HCT116 (cell line): ENCODE measurements around the gene BLACAT1. TPM values are rescaled to one million over a fixed set of nuclear protein-coding genes. Genes with fewer than 3 reads are reported as not detected.
A peak's percentile ranks its signal among the peaks of the same experiment; 100 is the strongest.

Experiments
- ATAC-seq: fragments of 200-7000 bp; cut with Tn5 transposase; 2 replicates; pipeline ENCODE4 v1.9.1; 2020; ENCODE audit warnings: mild to moderate bottlenecking, moderate library complexity
- BruUV-seq: library from RNA; stranded (reverse); fragments of 400-500 nt; replicated peaks from 2 replicates; lab custom pipeline; 2021; lab: Mats Ljungman, UMichigan
- CTCF ChIA-PET: fragments of 300-600 bp; sonication (Branson Sonifier 250); formaldehyde crosslinking; loops from one replicate; lab custom pipeline; 2021; ENCODE audit warnings: antibody characterized with exemption; lab: Charles Lee
- POLR2A ChIA-PET: fragments of 300-600, 350-600 bp; sonication (Branson Sonifier 250); formaldehyde crosslinking; loops from one replicate; lab custom pipeline; 2021; ENCODE audit warnings: antibody characterized with exemption; lab: Charles Lee
- RAD21 ChIA-PET, 2 experiments: fragments of 300-600 bp; sonication (Branson Sonifier 250); formaldehyde crosslinking; loops; one replicate each; lab custom pipeline; 2023; ENCODE audit warnings: low total read pairs in 2 of 2; ENCODE audit not compliant: uncharacterized antibody in 2 of 2, unreplicated experiment in 2 of 2, low non-redundant PET in 1 of 2; lab: Charles Lee
- DNase-seq: peaks from one replicate; pipeline ENCODE4 v3.0.0-alpha.2; 2010; ENCODE audit warnings: low read depth, low spot score
- H2AFZ ChIP-seq: fragments of 200-600 bp; shearing (Covaris generic), sonication (generic); 2 replicates; pipeline ENCODE4 v1.6.1; 2017; ENCODE audit warnings: low read depth, mixed run types, mixed read lengths, antibody characterized with exemption, low read length; ENCODE audit not compliant: poor library complexity, severe bottlenecking
- H3K27ac ChIP-seq: 2 replicates; pipeline ENCODE4 v1.5.1; 2012; ENCODE audit warnings: low read depth, low read length
- H3K27me3 ChIP-seq: fragments of 200-600 bp; sonication (generic); 2 replicates; pipeline ENCODE4 v1.6.1; 2016; ENCODE audit warnings: mixed run types, low read length, mixed read lengths; ENCODE audit not compliant: insufficient read depth
- H3K36me3 ChIP-seq, 2 experiments: fragments of 200-500 bp in 1 of 2; fragments of 200-600 bp in 1 of 2; sonication (Bioruptor generic) in 1 of 2; sonication (generic) in 1 of 2; 2 replicates each; pipeline versions ENCODE4 v1.5.1 to v1.6.1; 2014 to 2016; ENCODE audit warnings: low read length in 2 of 2, inconsistent platforms in 1 of 2, mixed read lengths in 1 of 2, mixed run types in 1 of 2; ENCODE audit not compliant: insufficient read depth in 2 of 2, control insufficient read depth in 1 of 2
- H3K4me1 ChIP-seq, 2 experiments: fragments of 200-600 bp in 1 of 2; sonication (generic) in 1 of 2; 2 replicates each; pipeline versions ENCODE4 v1.5.1 to v1.6.1; 2012 to 2017; ENCODE audit warnings: low read length in 2 of 2, inconsistent platforms in 1 of 2, mild to moderate bottlenecking in 1 of 2, mixed read lengths in 1 of 2, mixed run types in 1 of 2, moderate library complexity in 1 of 2; ENCODE audit not compliant: insufficient read depth in 2 of 2, control insufficient read depth in 1 of 2
- H3K4me2 ChIP-seq: fragments of 200-600 bp; sonication (generic); 2 replicates; pipeline ENCODE4 v1.6.1; 2017; ENCODE audit warnings: mixed run types, low read length, mixed read lengths
- H3K4me3 ChIP-seq, 2 experiments: fragments of 200-600 bp in 1 of 2; sonication (generic) in 1 of 2; replicated peaks in 1 of 2; 2 replicates each; pipeline ENCODE4 v1.5.1; 2011 to 2016; ENCODE audit warnings: low read length in 2 of 2, control low read depth in 1 of 2, low read depth in 1 of 2, mild to moderate bottlenecking in 1 of 2, mixed read lengths in 1 of 2, mixed run types in 1 of 2
- H3K79me2 ChIP-seq: fragments of 200-600 bp; sonication (generic); 2 replicates; pipeline ENCODE4 v1.6.1; 2017; ENCODE audit warnings: mild to moderate bottlenecking, mixed run types, low read length, moderate library complexity, mixed read lengths; ENCODE audit not compliant: insufficient read depth
- H3K9ac ChIP-seq: fragments of 200-600 bp; sonication (generic); 2 replicates; pipeline ENCODE4 v1.6.1; 2016; ENCODE audit warnings: low read length, mixed read lengths
- H3K9me2 ChIP-seq: fragments of 200-600 bp; sonication (generic), shearing (Covaris generic); 2 replicates; pipeline ENCODE4 v1.6.1; 2017; ENCODE audit warnings: mixed run types, mild to moderate bottlenecking, moderate library complexity; ENCODE audit not compliant: insufficient read depth
- H3K9me3 ChIP-seq, 2 experiments: fragments of 200-500 bp in 1 of 2; fragments of 200-600 bp in 1 of 2; sonication (Bioruptor generic) in 1 of 2; sonication (generic) in 1 of 2; 2 replicates each; pipeline ENCODE4 v1.6.1; 2014 to 2017; ENCODE audit warnings: low read length in 2 of 2, mixed read lengths in 2 of 2, inconsistent platforms in 1 of 2, low read depth in 1 of 2, mild to moderate bottlenecking in 1 of 2, mixed run types in 1 of 2, moderate library complexity in 1 of 2; ENCODE audit not compliant: control insufficient read depth in 1 of 2, insufficient read depth in 1 of 2
- H4K20me1 ChIP-seq: fragments of 200-600 bp; sonication (generic), shearing (Covaris generic); 2 replicates; pipeline ENCODE4 v1.6.1; 2017; ENCODE audit warnings: mixed run types, mild to moderate bottlenecking, moderate library complexity; ENCODE audit not compliant: insufficient read depth
- CEBPB ChIP-seq: IDR thresholded peaks from 2 replicates; pipeline ENCODE4 v1.6.1; 2012; ENCODE audit warnings: low read depth
- CTCF ChIP-seq, 3 experiments: fragments of 200-600 bp in 1 of 3; sonication (generic) in 1 of 3; IDR thresholded peaks in 2 of 3; conservative IDR thresholded peaks in 1 of 3; 2 replicates each; pipeline ENCODE4 v1.5.1; 2012 to 2017; ENCODE audit warnings: low read depth in 2 of 3, low read length in 2 of 3, antibody characterized with exemption in 1 of 3, borderline replicate concordance in 1 of 3, control low read depth in 1 of 3, mild to moderate bottlenecking in 1 of 3, mixed read lengths in 1 of 3, mixed run types in 1 of 3, moderate library complexity in 1 of 3; ENCODE audit not compliant: insufficient read depth in 1 of 3
- ELF1 ChIP-seq: IDR thresholded peaks from 2 replicates; pipeline ENCODE4 v1.6.1; 2012; ENCODE audit warnings: low read depth, borderline replicate concordance
- FOSL1 ChIP-seq: IDR thresholded peaks from 2 replicates; pipeline ENCODE4 v1.6.1; 2012; ENCODE audit warnings: low read depth
- MAX ChIP-seq: IDR thresholded peaks from 2 replicates; pipeline ENCODE4 v1.6.1; 2012
- POLR2A ChIP-seq: IDR thresholded peaks from 2 replicates; pipeline ENCODE4 v1.7.0; 2011; ENCODE audit warnings: borderline replicate concordance; ENCODE audit not compliant: insufficient read depth, insufficient read length; ENCODE audit errors: extremely low read depth
- POLR2AphosphoS5 ChIP-seq: IDR thresholded peaks from 2 replicates; pipeline ENCODE4 v1.6.1; 2011; ENCODE audit warnings: mild to moderate bottlenecking, low read depth, low read length, moderate library complexity
- RAD21 ChIP-seq: IDR thresholded peaks from 2 replicates; pipeline ENCODE4 v1.6.1; 2012; ENCODE audit warnings: low read depth, mild to moderate bottlenecking
- REST ChIP-seq: IDR thresholded peaks from 2 replicates; pipeline ENCODE4 v1.6.1; 2012; ENCODE audit warnings: low read depth
- intact Hi-C: fragments of 100-400 bp; cut with micrococcal nuclease; formaldehyde crosslinking; loops from 2 replicates; pipeline ENCODE4 v1.10.0; 2022
- total RNA-seq: library from RNA; stranded (reverse); gene quantifications from one replicate; pipeline ENCODE4 v1.2.1, GENCODE V29; 2021; ENCODE audit not compliant: unreplicated experiment

BLACAT1 gene
- total RNA-seq, 1 experiment from 2014 or later: 3.9 TPM

GRCh38 chr1:205435578-205436573 is 20.0 kb downstream of the BLACAT1 start:
- CTCF ChIA-PET: no interaction called here
- RAD21 ChIA-PET: interaction anchor here in 1 of 2 experiments (1.3 kb wide), 1 partner anchor 49 kb away, joined by 5 read pairs; no protein-coding TSS in a partner anchor
- DNase-seq (no peak), ATAC-seq (no peak)
- POLR2A ChIA-PET: no interaction called here
- no peaks in the 10 kb centered on the region for H4K20me1 ChIP-seq
- H3K4me3 ChIP-seq: no peak overlapping the region
- TF ChIP-seq POLR2AphosphoS5 (peak; percentile 36; the same call in 1 of the 2 replicates), POLR2A (no peak)
- H3K36me3 ChIP-seq: no peaks in the 10 kb centered on the region
- peaks cover 23 to 30% of the 10 kb centered on the region in 2 experiments for H3K4me1 ChIP-seq
- no peak overlapping the region for H3K27ac ChIP-seq
- H3K9me3 ChIP-seq: no peaks in the 10 kb centered on the region
- no TSS peak for BruUV-seq
- no peaks in the 10 kb centered on the region for H3K9me2 ChIP-seq
- no peak overlapping the region for H3K4me2 ChIP-seq
- H3K79me2 ChIP-seq: no peaks in the 10 kb centered on the region
- H2AFZ ChIP-seq: no peak overlapping the region
- intact Hi-C loops: no loop called here
- H3K9ac ChIP-seq: no peak overlapping the region
- no peaks in the 10 kb centered on the region for H3K27me3 ChIP-seq

- Histone ChIP-seq H3K9me2 (no peaks in the 10 kb centered on the region), H2AFZ (no peak overlapping the region), H3K27me3 (no peaks in the 10 kb centered on the region), H3K9me3 (no peaks in the 10 kb centered on the region), H3K4me1 (peaks cover 13 to 25% of the 10 kb centered on the region in 2 experiments), H3K79me2 (no peaks in the 10 kb centered on the region), H3K4me3 (no peak overlapping the region), H3K36me3 (no peaks in the 10 kb centered on the region), H3K4me2 (no peak overlapping the region), H4K20me1 (no peaks in the 10 kb centered on the region), H3K9ac (no peak overlapping the region), H3K27ac (no peak overlapping the region)
- BruUV-seq: no TSS peak
- no peak for ATAC-seq
- intact Hi-C loops: no loop called here
- RAD21 ChIA-PET: no interaction called here
- no peak for DNase-seq
- CTCF ChIA-PET: interaction anchor here (1.2 kb wide), 1 partner anchor 90 kb away, joined by 3 read pairs; no protein-coding TSS in a partner anchor
- POLR2A ChIA-PET: interaction anchor here (1.4 kb wide), 1 partner anchor 43 kb away, joined by 3 read pairs; no protein-coding TSS in a partner anchor
- TF ChIP-seq RAD21 (no peak), ELF1 (no peak), CTCF (IDR thresholded peaks at IDR 0.05 in 2 of 3, conservative IDR thresholded peaks at IDR 0.05 in 1 of 3; ENCODE audit: borderline replicate concordance in 1 of 3, insufficient read depth in 1 of 3, low read depth in 2 of 3, low read length in 2 of 3) (no peak), FOSL1 (no peak), CEBPB (no peak), MAX (no peak), REST (no peak)
Observed at GRCh38 chr1:205434738-205435137, 21.1 kb downstream of the BLACAT1 start.
